Activated CD4-positive, alpha-beta T cell treated with anti-CD3 and anti-CD28 coated beads, Interleukin-2, amount 50 U/mL, for 1 hour (primary cell): ENCODE data around the gene FBLN1.
A peak's percentile ranks its signal among the peaks of the same experiment; 100 is the strongest.
"Not testable (repeated sequence)": the region's sequence is repeated elsewhere in the genome, so short reads cannot be mapped to it uniquely, and the experiment has no call there.

Source experiments
- DNase-seq: peaks from one replicate; pipeline ENCODE4 v3.0.0-alpha.2; 2020

The FBLN1 gene

GRCh38 chr22:45549762-45550378 lies 47.2 kb downstream of the FBLN1 start:
- no peak for DNase-seq

- DNase-seq = no peak
Measured at GRCh38 chr22:45550416-45550815, 47.7 kb downstream of the FBLN1 start.

- DNase-seq = no peak
Measured at GRCh38 chr22:45550891-45551290, 48.2 kb downstream of the FBLN1 start.

GRCh38 chr22:45551310-45552016 lies 48.8 kb downstream of the FBLN1 start:
- DNase-seq = no peak

- DNase-seq = no peak
Measured at GRCh38 chr22:45552017-45552411, 49.3 kb downstream of the FBLN1 start.

- no peak for DNase-seq
Measured at GRCh38 chr22:45552580-45553350, 50.1 kb downstream of the FBLN1 start.

- DNase-seq = peak; percentile 47
Measured at GRCh38 chr22:45553351-45554039, 50.8 kb downstream of the FBLN1 start.

GRCh38 chr22:45554040-45554406 lies 51.3 kb downstream of the FBLN1 start:
- no peak for DNase-seq

GRCh38 chr22:45554861-45555260 lies 52.2 kb downstream of the FBLN1 start:
- no peak for DNase-seq

- DNase-seq = not testable (repeated sequence)
Measured at GRCh38 chr22:45557926-45558325, 55.2 kb downstream of the FBLN1 start.

- DNase-seq = not testable (repeated sequence)
Measured at GRCh38 chr22:45560092-45560491, 57.4 kb downstream of the FBLN1 start.

GRCh38 chr22:45560761-45561160 lies 58.1 kb downstream of the FBLN1 start:
- not testable (repeated sequence) for DNase-seq

GRCh38 chr22:45562102-45562501 lies 59.4 kb downstream of the FBLN1 start:
- DNase-seq = no peak

GRCh38 chr22:45562537-45563361 lies 60.1 kb downstream of the FBLN1 start:
- DNase-seq = no peak

- no peak for DNase-seq
Measured at GRCh38 chr22:45563362-45564040, 60.8 kb downstream of the FBLN1 start.

GRCh38 chr22:45564349-45565030 lies 61.8 kb downstream of the FBLN1 start:
- DNase-seq = no peak

- DNase-seq = no peak
Measured at GRCh38 chr22:45565171-45565570, 62.5 kb downstream of the FBLN1 start.

- no peak for DNase-seq
Measured at GRCh38 chr22:45565973-45566372, 63.3 kb downstream of the FBLN1 start.

GRCh38 chr22:45568213-45568612 lies 65.5 kb downstream of the FBLN1 start:
- no peak for DNase-seq

- DNase-seq = no peak
Measured at GRCh38 chr22:45571089-45571488, 68.4 kb downstream of the FBLN1 start.

- DNase-seq = no peak
Measured at GRCh38 chr22:45572444-45572843, 69.8 kb downstream of the FBLN1 start.
